HepG2 (cell line): ENCODE results near the gene PTCD3. TPM values are rescaled to one million over a fixed set of nuclear protein-coding genes. Genes with fewer than 3 reads are reported as not detected.

ENCODE experiments used
- ARNTL ChIP-seq: sonication (generic); formaldehyde crosslinking; IDR thresholded peaks from 2 replicates; pipeline ENCODE4 v1.4.0; 2020; ENCODE audit warnings: mild to moderate bottlenecking, missing genetic modification reagents
- CHCHD3 ChIP-seq: sonication (generic); formaldehyde crosslinking; IDR thresholded peaks from 2 replicates; pipeline ENCODE4 v1.8.0; 2022; ENCODE audit warnings: mild to moderate bottlenecking, missing genetic modification reagents, moderate library complexity
- GMEB2 ChIP-seq: IDR thresholded peaks from 2 replicates; pipeline ENCODE4 v1.6.1; 2016; ENCODE audit warnings: missing biosample characterization, missing genetic modification reagents, low read depth
- PBX3 ChIP-seq: sonication (generic); formaldehyde crosslinking; IDR thresholded peaks from 2 replicates; pipeline ENCODE4 v1.8.1; 2023; ENCODE audit warnings: missing genetic modification reagents, inconsistent platforms, borderline replicate concordance
- PRDM15 ChIP-seq: sonication (generic); formaldehyde crosslinking; IDR thresholded peaks from 2 replicates; pipeline ENCODE4 v1.4.0; 2020; ENCODE audit warnings: missing genetic modification reagents
- SMYD3 ChIP-seq: sonication (generic); formaldehyde crosslinking; IDR thresholded peaks from 2 replicates; pipeline ENCODE4 v1.8.1; 2023; ENCODE audit warnings: mild to moderate bottlenecking, missing genetic modification reagents
- SRSF1 ChIP-seq: fragments of 200-400 bp; formaldehyde crosslinking; optimal IDR thresholded peaks from 2 replicates; pipeline ENCODE3; 2017; ENCODE audit warnings: mild to moderate bottlenecking, low read depth, low read length, moderate library complexity
- ZNF383 ChIP-seq: sonication (generic); formaldehyde crosslinking; IDR thresholded peaks from 2 replicates; pipeline ENCODE4 v1.4.0; 2020; ENCODE audit warnings: missing genetic modification reagents, mild to moderate bottlenecking, borderline replicate concordance
- polyA plus RNA-seq, 8 experiments: library from polyadenylated mRNA; depleted of rRNA in 3 of 8; stranded (reverse) in 7 of 8; unstranded in 1 of 8; fragments of >200 nt; fragmentation: Illumina TruSeq in 4 of 8; extraction: Trizol in 4 of 8; gene quantifications; 2 replicates each; pipeline versions ENCODE4 v1.2.1 to v1.2.3, GENCODE V29; 2011 to 2016; ENCODE audit warnings: low read depth in 4 of 8, missing spikeins in 1 of 8, mixed read lengths in 1 of 8; ENCODE audit not compliant: insufficient read depth in 1 of 8
- total RNA-seq, 5 experiments: library from RNA; depleted of rRNA; stranded (reverse); fragments of >200 nt; fragmentation: Illumina TruSeq; extraction: Trizol; gene quantifications; 2 replicates each; pipeline ENCODE4 v1.2.3, GENCODE V29; 2016; ENCODE audit warnings: low read depth in 1 of 5

Gene PTCD3
- total and polyA plus RNA-seq, 2 of the 13 experiments (the other 11 are each of a cell fraction or from before 2014, with no cell fraction given): 124 to 309 TPM

GRCh38 chr2:86138736-86139625 lies 32.9 kb downstream of the PTCD3 start (continued):
- TF ChIP-seq ZNF383 (CRISPR knock-in tag): no peak
- TF ChIP-seq ARNTL (CRISPR knock-in tag): no peak
- TF ChIP-seq SMYD3 (CRISPR knock-in tag): no peak
- TF ChIP-seq GMEB2 (CRISPR knock-in tag): no peak
- no peak for TF ChIP-seq SRSF1
- TF ChIP-seq PRDM15 (CRISPR knock-in tag): no peak
- no peak for TF ChIP-seq PBX3 (CRISPR knock-in tag)
- no peak for TF ChIP-seq CHCHD3 (CRISPR knock-in tag)
- TF ChIP-seq, all 625 proteins: peak for 2
